Keratinocyte (primary cell): Measurements from ENCODE around the gene GDAP1L1.

Experiments
- EZH2 ChIP-seq: IDR thresholded peaks from one replicate; pipeline ENCODE4 v1.6.1; 2012; ENCODE audit warnings: inconsistent platforms, mild to moderate bottlenecking, low read length, moderate library complexity
- TF ChIP-seq, protein P1 (sequence below), 3 experiments: IDR thresholded peaks in 1 of 3; conservative IDR thresholded peaks in 1 of 3; optimal IDR thresholded peaks in 1 of 3; 2 replicates in 2 of 3; 3 replicates in 1 of 3; pipeline versions ENCODE3 to v1.5.1; 2011; ENCODE audit warnings: low read length in 3 of 3, mild to moderate bottlenecking in 3 of 3, moderate library complexity in 2 of 3, control low read depth in 1 of 3, inconsistent platforms in 1 of 3; ENCODE audit not compliant: insufficient read depth in 2 of 3; ENCODE audit errors: extremely low read depth in 1 of 3

DNA sequence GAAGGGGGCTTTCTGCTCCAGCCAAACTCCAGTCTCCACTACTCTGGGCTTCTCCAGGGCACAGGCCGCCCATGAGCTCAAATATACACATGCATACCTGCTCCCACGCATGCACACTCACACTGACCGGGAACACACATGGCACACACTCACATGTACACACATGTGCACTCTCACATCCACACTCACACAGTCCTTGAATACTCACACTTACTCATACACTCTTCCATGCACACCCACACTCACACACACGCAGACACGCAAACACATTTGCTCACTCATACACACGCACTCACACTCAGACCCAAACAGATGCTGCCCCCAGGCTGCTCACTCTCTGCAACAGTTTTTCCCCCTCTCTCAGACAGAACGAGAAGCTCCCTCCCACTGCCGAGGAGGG, 7.0 kb downstream of the GDAP1L1 start:
- TF ChIP-seq, protein P1, sequence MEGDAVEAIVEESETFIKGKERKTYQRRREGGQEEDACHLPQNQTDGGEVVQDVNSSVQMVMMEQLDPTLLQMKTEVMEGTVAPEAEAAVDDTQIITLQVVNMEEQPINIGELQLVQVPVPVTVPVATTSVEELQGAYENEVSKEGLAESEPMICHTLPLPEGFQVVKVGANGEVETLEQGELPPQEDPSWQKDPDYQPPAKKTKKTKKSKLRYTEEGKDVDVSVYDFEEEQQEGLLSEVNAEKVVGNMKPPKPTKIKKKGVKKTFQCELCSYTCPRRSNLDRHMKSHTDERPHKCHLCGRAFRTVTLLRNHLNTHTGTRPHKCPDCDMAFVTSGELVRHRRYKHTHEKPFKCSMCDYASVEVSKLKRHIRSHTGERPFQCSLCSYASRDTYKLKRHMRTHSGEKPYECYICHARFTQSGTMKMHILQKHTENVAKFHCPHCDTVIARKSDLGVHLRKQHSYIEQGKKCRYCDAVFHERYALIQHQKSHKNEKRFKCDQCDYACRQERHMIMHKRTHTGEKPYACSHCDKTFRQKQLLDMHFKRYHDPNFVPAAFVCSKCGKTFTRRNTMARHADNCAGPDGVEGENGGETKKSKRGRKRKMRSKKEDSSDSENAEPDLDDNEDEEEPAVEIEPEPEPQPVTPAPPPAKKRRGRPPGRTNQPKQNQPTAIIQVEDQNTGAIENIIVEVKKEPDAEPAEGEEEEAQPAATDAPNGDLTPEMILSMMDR (optimal IDR thresholded peaks at IDR 0.05 in 1 of 3, IDR thresholded peaks at IDR 0.05 in 1 of 3, conservative IDR thresholded peaks at IDR 0.05 in 1 of 3; ENCODE audit: extremely low read depth in 1 of 3, insufficient read depth in 2 of 3, low read length in 3 of 3), result no peak
- TF ChIP-seq EZH2, result no peak
